CD4-positive, alpha-beta T cell (primary cell): Measurements from ENCODE around the gene RPL12. TPM values are rescaled to one million over a fixed set of nuclear protein-coding genes. Genes with fewer than 3 reads are reported as not detected.
A peak's percentile ranks its signal among the peaks of the same experiment; 100 is the strongest.

ENCODE experiments used
- ATAC-seq: fragments of 200-7000 bp; cut with Tn5 transposase; one replicate; pipeline ENCODE4 v1.10.0; 2022; ENCODE audit warnings: mild to moderate bottlenecking; ENCODE audit not compliant: poor library complexity
- CTCF ChIA-PET: fragments of 350-600 bp; sonication (Branson Sonifier 250); formaldehyde crosslinking; loops from one replicate; lab custom pipeline; 2021; ENCODE audit warnings: antibody characterized with exemption, inconsistent platforms; lab: Charles Lee
- POLR2A ChIA-PET: fragments of 350-600 bp; sonication (Branson Sonifier 250); formaldehyde crosslinking; loops from one replicate; lab custom pipeline; 2021; ENCODE audit warnings: antibody characterized with exemption, inconsistent platforms; lab: Charles Lee
- DNase-seq, 14 experiments: peaks; one replicate each; pipeline ENCODE4 v3.0.0-alpha.2; 2013 to 2020; ENCODE audit warnings: mixed read lengths in 2 of 14
- H3K27ac ChIP-seq, 2 donors: one replicate each; pipeline versions ENCODE4 v1.5.1 to v1.7.0; 2013; ENCODE audit warnings: low read length in 2 of 2, low read depth in 1 of 2, mild to moderate bottlenecking in 1 of 2
- H3K27me3 ChIP-seq, 2 experiments: 1 replicate in 1 of 2; 2 replicates in 1 of 2; pipeline versions ENCODE4 v1.6.1 to v1.7.0; 2013; ENCODE audit warnings: low read length in 2 of 2, control low read depth in 1 of 2, mild to moderate bottlenecking in 1 of 2, moderate library complexity in 1 of 2; ENCODE audit not compliant: insufficient read depth in 2 of 2, control insufficient read depth in 1 of 2
- H3K36me3 ChIP-seq: one replicate; pipeline ENCODE4 v1.6.1; 2013; ENCODE audit warnings: low read length, control low read depth; ENCODE audit not compliant: insufficient read depth
- H3K4me1 ChIP-seq: one replicate; pipeline ENCODE4 v1.6.1; 2013; ENCODE audit warnings: low read length, control low read depth; ENCODE audit not compliant: insufficient read depth
- H3K4me3 ChIP-seq: one replicate; pipeline ENCODE4 v1.5.1; 2013; ENCODE audit warnings: mild to moderate bottlenecking, low read length, moderate library complexity
- H3K9me3 ChIP-seq, 2 experiments: 1 replicate in 1 of 2; 2 replicates in 1 of 2; pipeline versions ENCODE4 v1.6.1 to v1.7.0; 2013; ENCODE audit warnings: low read length in 2 of 2, mild to moderate bottlenecking in 2 of 2, control low read depth in 1 of 2, moderate library complexity in 1 of 2; ENCODE audit not compliant: control insufficient read depth in 1 of 2, insufficient read depth in 1 of 2
- H3K27ac Mint-ChIP-seq: one replicate; pipeline ENCODE4 v1.8.0; 2020; ENCODE audit warnings: mixed read lengths
- H3K27me3 Mint-ChIP-seq: one replicate; pipeline ENCODE4 v1.8.0; 2021; ENCODE audit warnings: mixed read lengths
- H3K36me3 Mint-ChIP-seq: one replicate; pipeline ENCODE4 v1.8.0; 2021; ENCODE audit warnings: low read depth, mixed read lengths
- H3K4me1 Mint-ChIP-seq: one replicate; pipeline ENCODE4 v1.8.0; 2021; ENCODE audit warnings: low read depth, mixed read lengths
- H3K4me3 Mint-ChIP-seq: one replicate; pipeline ENCODE4 v1.8.0; 2020; ENCODE audit warnings: mild to moderate bottlenecking, mixed read lengths
- H3K9me3 Mint-ChIP-seq: one replicate; pipeline ENCODE4 v1.8.0; 2020; ENCODE audit warnings: mixed read lengths
- intact Hi-C, 2 experiments: fragments of 100-400 bp; cut with DNase I in 1 of 2; cut with micrococcal nuclease in 1 of 2; formaldehyde crosslinking; loops; one replicate each; pipeline versions ENCODE4 v1.15.1 to v1.9.0; 2023 to 2025; cut with DNase I, micrococcal nuclease
- total RNA-seq, 174 experiments: library from RNA in 2 of 174; stranded (reverse) in 2 of 174; gene quantifications; one replicate each; pipeline ENCODE4 v1.2.3 and lab custom pipeline; 2021 to 2026
- TF ChIP-seq, protein P1 (sequence below): fragments of 200-600 bp; IDR thresholded peaks from one replicate; pipeline ENCODE4 v1.8.0; 2022; ENCODE audit warnings: antibody characterized with exemption, mild to moderate bottlenecking

RPL12 gene
- total RNA-seq, 2 experiments from 2014 or later: 1,884 to 1,993 TPM

DNA sequence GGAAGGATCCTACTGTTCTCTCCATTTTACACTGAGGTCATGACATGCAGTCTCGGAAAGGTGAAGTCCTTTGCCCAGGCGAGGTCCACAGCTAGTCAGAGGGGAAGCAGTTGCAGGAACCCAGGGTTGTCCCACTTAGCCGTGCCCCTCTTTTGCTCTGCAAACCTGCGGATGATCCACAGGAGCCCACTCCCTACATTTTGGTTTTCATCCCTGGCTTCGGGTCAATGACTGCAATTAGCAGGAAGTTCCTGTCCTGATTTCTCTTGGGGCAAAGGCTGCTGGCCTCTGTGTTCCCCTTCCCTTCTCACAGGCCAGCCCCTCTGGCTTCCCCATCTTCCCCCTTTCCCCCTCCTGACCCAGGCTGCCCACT is 52.9 kb downstream of the RPL12 start:
- H3K9me3 ChIP-seq: peaks cover 0 to 14% of the 10 kb centered on the region in 2 experiments
- peaks cover 64 to 78% of the 10 kb centered on the region in 2 experiments for H3K27me3 ChIP-seq
- ATAC-seq (no peak), DNase-seq (no peak)
- H3K4me1 Mint-ChIP-seq: peaks cover 21% of the 10 kb centered on the region
- TF ChIP-seq, protein P1, sequence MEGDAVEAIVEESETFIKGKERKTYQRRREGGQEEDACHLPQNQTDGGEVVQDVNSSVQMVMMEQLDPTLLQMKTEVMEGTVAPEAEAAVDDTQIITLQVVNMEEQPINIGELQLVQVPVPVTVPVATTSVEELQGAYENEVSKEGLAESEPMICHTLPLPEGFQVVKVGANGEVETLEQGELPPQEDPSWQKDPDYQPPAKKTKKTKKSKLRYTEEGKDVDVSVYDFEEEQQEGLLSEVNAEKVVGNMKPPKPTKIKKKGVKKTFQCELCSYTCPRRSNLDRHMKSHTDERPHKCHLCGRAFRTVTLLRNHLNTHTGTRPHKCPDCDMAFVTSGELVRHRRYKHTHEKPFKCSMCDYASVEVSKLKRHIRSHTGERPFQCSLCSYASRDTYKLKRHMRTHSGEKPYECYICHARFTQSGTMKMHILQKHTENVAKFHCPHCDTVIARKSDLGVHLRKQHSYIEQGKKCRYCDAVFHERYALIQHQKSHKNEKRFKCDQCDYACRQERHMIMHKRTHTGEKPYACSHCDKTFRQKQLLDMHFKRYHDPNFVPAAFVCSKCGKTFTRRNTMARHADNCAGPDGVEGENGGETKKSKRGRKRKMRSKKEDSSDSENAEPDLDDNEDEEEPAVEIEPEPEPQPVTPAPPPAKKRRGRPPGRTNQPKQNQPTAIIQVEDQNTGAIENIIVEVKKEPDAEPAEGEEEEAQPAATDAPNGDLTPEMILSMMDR: no peak
- no peaks in the 10 kb centered on the region for H3K9me3 Mint-ChIP-seq
- peaks cover 82% of the 10 kb centered on the region for H3K27me3 Mint-ChIP-seq
- peaks cover 28% of the 10 kb centered on the region for H3K4me1 ChIP-seq
- CTCF ChIA-PET: interaction anchor here (1.1 to 1.4 kb wide), 2 partner anchors 10 to 183 kb away, joined by 3 to 5 read pairs; no protein-coding TSS in a partner anchor
- peak overlapping the region; percentile 75 for H3K4me3 Mint-ChIP-seq
- POLR2A ChIA-PET: interaction anchor here (1.1 kb wide), 1 partner anchor 25 kb away, joined by 3 read pairs; the partner anchor contains the start of gene ZNF79
- no peaks in the 10 kb centered on the region for H3K36me3 ChIP-seq
- H3K36me3 Mint-ChIP-seq: no peaks in the 10 kb centered on the region
- peak overlapping the region; percentile 44 for H3K4me3 ChIP-seq
- intact Hi-C loops: loop anchor here in 1 of 2 experiments (5.0 kb wide), 2 partner anchors 86 to 181 kb away; no protein-coding TSS in a partner anchor
- no peak overlapping the region for H3K27ac Mint-ChIP-seq
- no peak overlapping the region for H3K27ac ChIP-seq

Other genes with a start within 250 kb of the RPL12 start
- 1 to 10 TPM in 1 of 2 experiments, under 1 TPM in 1; 0.63 to 1.8 TPM for gene GARNL3, start 186.6 kb downstream of the RPL12 start, total RNA-seq
- gene SLC2A8, start 54.2 kb downstream of the RPL12 start, total RNA-seq: 1 to 10 TPM; 1.6 to 1.8 TPM
- 1 to 10 TPM; 4.3 to 4.9 TPM for gene ZNF79, start 27.0 kb downstream of the RPL12 start, total RNA-seq
- 10 to 100 TPM; 11.4 to 16.0 TPM for gene LRSAM1, start 104 bp upstream of the RPL12 start, total RNA-seq
- gene STXBP1, start 160.9 kb upstream of the RPL12 start, total RNA-seq: 1 to 10 TPM; 1.9 to 3.4 TPM